ENCODE measurements around the gene ADM2.

DNA sequence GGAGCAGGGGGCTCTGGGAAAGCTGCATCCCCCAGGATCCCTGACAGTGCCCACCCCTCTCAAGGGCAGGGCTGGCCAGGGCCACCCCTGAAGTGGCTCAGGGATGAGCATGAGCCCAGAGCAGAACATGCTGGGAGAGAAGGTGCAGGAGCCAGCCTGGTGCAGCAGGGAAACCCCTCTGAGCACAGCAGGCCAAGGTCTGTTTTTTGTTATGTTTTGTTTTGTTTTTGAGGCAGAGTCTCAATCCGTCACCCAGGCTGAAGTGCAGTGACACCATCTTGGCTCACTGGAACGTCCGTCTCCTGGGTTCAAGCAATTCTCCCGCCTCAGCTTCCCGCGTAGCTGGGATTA, 5.7 kb upstream of the ADM2 start:
- TF ChIP-seq ZFP3 (CRISPR knock-in tag; IDR thresholded peaks at IDR 0.05) (no peak), ISL1 (CRISPR knock-in tag; IDR thresholded peaks at IDR 0.05) (no peak), ESRRG (CRISPR knock-in tag; IDR thresholded peaks at IDR 0.05) (no peak), OSR1 (CRISPR knock-in tag; IDR thresholded peaks at IDR 0.05) (no peak), RARB (CRISPR knock-in tag; IDR thresholded peaks at IDR 0.05) (no peak), TOX (CRISPR knock-in tag; IDR thresholded peaks at IDR 0.05; ENCODE audit: borderline replicate concordance) (no peak)
- TF ChIP-seq, protein P1, sequence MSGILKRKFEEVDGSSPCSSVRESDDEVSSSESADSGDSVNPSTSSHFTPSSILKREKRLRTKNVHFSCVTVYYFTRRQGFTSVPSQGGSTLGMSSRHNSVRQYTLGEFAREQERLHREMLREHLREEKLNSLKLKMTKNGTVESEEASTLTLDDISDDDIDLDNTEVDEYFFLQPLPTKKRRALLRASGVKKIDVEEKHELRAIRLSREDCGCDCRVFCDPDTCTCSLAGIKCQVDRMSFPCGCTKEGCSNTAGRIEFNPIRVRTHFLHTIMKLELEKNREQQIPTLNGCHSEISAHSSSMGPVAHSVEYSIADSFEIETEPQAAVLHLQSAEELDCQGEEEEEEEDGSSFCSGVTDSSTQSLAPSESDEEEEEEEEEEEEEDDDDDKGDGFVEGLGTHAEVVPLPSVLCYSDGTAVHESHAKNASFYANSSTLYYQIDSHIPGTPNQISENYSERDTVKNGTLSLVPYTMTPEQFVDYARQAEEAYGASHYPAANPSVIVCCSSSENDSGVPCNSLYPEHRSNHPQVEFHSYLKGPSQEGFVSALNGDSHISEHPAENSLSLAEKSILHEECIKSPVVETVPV (CRISPR knock-in tag; IDR thresholded peaks at IDR 0.05), result no peak
- TF ChIP-seq, protein P2, sequence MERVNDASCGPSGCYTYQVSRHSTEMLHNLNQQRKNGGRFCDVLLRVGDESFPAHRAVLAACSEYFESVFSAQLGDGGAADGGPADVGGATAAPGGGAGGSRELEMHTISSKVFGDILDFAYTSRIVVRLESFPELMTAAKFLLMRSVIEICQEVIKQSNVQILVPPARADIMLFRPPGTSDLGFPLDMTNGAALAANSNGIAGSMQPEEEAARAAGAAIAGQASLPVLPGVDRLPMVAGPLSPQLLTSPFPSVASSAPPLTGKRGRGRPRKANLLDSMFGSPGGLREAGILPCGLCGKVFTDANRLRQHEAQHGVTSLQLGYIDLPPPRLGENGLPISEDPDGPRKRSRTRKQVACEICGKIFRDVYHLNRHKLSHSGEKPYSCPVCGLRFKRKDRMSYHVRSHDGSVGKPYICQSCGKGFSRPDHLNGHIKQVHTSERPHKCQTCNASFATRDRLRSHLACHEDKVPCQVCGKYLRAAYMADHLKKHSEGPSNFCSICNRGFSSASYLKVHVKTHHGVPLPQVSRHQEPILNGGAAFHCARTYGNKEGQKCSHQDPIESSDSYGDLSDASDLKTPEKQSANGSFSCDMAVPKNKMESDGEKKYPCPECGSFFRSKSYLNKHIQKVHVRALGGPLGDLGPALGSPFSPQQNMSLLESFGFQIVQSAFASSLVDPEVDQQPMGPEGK (CRISPR knock-in tag; IDR thresholded peaks at IDR 0.05; ENCODE audit: borderline replicate concordance), result no peak

All from SK-N-SH treated with all-trans-retinoic acid at 6 μM for 48 hours (cell line).